ENCODE measurements around the gene CTSD. TPM values are rescaled to one million over a fixed set of nuclear protein-coding genes. Genes with fewer than 3 reads are reported as not detected.

CTSD gene
- total and polyA plus RNA-seq, 2 of the 8 experiments (the other 6 are each of a cell fraction or from before 2014, with no cell fraction given) = 169 to 173 TPM

DNA sequence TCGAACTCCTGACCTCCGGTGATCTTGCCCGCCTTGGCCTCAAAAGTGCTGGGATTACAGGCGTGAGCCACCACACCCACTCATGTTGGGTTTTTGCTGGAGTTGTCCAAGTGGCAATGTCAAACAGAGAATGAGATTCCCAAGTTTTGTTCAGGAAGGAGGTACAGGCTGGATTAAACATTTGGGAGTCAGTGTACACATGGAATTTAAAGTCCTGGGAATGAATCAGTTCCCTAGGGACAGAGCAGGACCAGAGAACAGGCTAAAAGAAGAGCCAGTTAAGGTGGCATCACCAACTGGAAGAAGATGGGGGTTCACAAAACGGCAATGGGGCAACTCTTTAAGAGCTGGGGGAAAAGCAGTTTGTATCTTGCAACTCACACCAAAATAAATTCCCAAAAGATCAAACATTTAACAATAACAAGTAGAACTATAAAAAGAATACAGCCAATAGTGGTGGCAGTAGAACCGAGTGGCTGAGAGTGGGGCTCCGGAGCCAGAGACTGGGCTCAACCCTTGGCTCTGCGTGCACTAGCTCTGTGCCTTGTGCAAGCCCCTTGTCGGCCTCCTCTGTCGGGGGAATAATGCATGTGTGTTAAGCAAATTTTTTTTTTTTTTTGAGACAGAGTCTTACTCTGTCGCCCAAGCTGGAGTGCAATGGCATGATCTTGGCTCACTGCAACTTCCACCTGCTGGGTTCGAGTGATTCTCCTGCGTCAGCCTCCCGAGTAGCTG, 33.8 kb upstream of the CTSD start:
- Histone ChIP-seq H2AK5ac (ENCODE audit: low read depth, low read length) (no peak overlapping the region), H2BK12ac (ENCODE audit: low read depth, low read length) (no peak overlapping the region), H4K8ac (ENCODE audit: extremely low read depth, insufficient read depth, low read length) (no peak overlapping the region), H3K9ac (replicated peaks in 1 of 4; ENCODE audit: extremely low read depth in 1 of 4, low read depth in 3 of 4, low read length in 3 of 4) (no peak overlapping the region), H4K20me1 (replicated peaks in 1 of 2; ENCODE audit: control insufficient read depth in 1 of 2, insufficient read depth in 2 of 2, low read length in 2 of 2) (no peaks in the 10 kb centered on the region), H2BK5ac (ENCODE audit: low read depth, low read length) (no peak overlapping the region), H2AFZ (ENCODE audit: low read length) (no peak overlapping the region), H3K56ac (replicated peaks; ENCODE audit: insufficient read length, low read depth, low read length) (no peak overlapping the region), H3K79me1 (ENCODE audit: low read depth, low read length) (no peaks in the 10 kb centered on the region), H3K4ac (replicated peaks; ENCODE audit: insufficient read length, low read depth, low read length) (no peak overlapping the region), H3K14ac (ENCODE audit: insufficient read length) (no peak overlapping the region), H4K91ac (replicated peaks; ENCODE audit: insufficient read length, low read length) (no peak overlapping the region), H2BK15ac (ENCODE audit: low read length) (no peak overlapping the region), H3K4me2 (ENCODE audit: insufficient read depth in 1 of 2, low read depth in 2 of 2, low read length in 2 of 2) (no peak overlapping the region), H3K23ac (ENCODE audit: insufficient read length) (no peak overlapping the region), H3K4me1 (replicated peaks in 1 of 4; ENCODE audit: control insufficient read depth in 3 of 4, insufficient read depth in 4 of 4, low read length in 3 of 4) (no peaks in the 10 kb centered on the region), H3K23me2 (ENCODE audit: low read depth, low read length) (no peaks in the 10 kb centered on the region; the same call in 1 of the 2 replicates), H3K27ac (ENCODE audit: low read depth, low read length) (no peak overlapping the region), H2BK120ac (replicated peaks; ENCODE audit: low read depth, low read length) (no peak overlapping the region), H3K18ac (ENCODE audit: extremely low read depth, low read length) (no peak overlapping the region), H4K5ac (ENCODE audit: insufficient read length, low read depth, low read length) (no peak overlapping the region), H3K36me3 (ENCODE audit: control insufficient read depth in 2 of 4, insufficient read depth in 4 of 4, low read length in 3 of 4) (no peaks in the 10 kb centered on the region), H3K4me3 (ENCODE audit: extremely low read depth in 1 of 4, insufficient read depth in 2 of 4, low read depth in 3 of 4, low read length in 4 of 4) (no peak overlapping the region), H2BK20ac (ENCODE audit: low read length) (no peak overlapping the region), H3K9me3 (ENCODE audit: insufficient read depth in 2 of 2, low read depth in 1 of 2, low read length in 1 of 2) (no peaks in the 10 kb centered on the region), H3K79me2 (ENCODE audit: control insufficient read depth in 1 of 2, insufficient read depth in 2 of 2, low read length in 2 of 2) (no peaks in the 10 kb centered on the region), H3K27me3 (replicated peaks in 1 of 4; ENCODE audit: control insufficient read depth in 3 of 4, extremely low read depth in 1 of 4, insufficient read depth in 3 of 4, low read length in 3 of 4) (peaks cover 0 to 3% (median 1%) of the 10 kb centered on the region in 4 experiments; a peak in 2 of 7 replicates)
- WGBS, 2 experiments (ENCODE audit: extremely low coverage in 1 of 2, insufficient coverage in 1 of 2, insufficient read length in 1 of 2, insufficient replicate concordance in 2 of 2, low coverage in 1 of 2, low lambda C conversion rate in 2 of 2, missing lambda C conversion rate in 1 of 2) = 90% methylated on average over 13 of the region's 14 CpGs; no CpG with 5 or more reads in 1 of the 2 experiments
- FAIRE-seq (no peak), DNase-seq (ENCODE audit: low read depth in 1 of 2, low spot score in 2 of 2) (no peak)
- ChIA-PET POLR2A (ENCODE audit: partially characterized antibody) (no interaction called here), CTCF (ENCODE audit: partially characterized antibody) (interaction anchor here (0.7 to 4.7 kb wide), 13 partner anchors 10 to 359 kb away, joined by 3 to 26 read pairs (median 4); no protein-coding TSS in a partner anchor)
- TF ChIP-seq SUZ12 (IDR thresholded peaks at IDR 0.05; ENCODE audit: low read length) = no peak
